ENCODE data around the gene JPH3. TPM values are rescaled to one million over a fixed set of nuclear protein-coding genes. Genes with fewer than 3 reads are reported as not detected.

The JPH3 gene
- total RNA-seq, 1 experiment from 2014 or later = not detected

GRCh38 chr16:87595712-87596111 lies 6.6 kb upstream of the JPH3 start:
- no peaks in the 10 kb centered on the region for H3K36me3 ChIP-seq (ENCODE audit: low read depth)
- TF ChIP-seq CTCF (conservative IDR thresholded peaks at IDR 0.05) = no peak
- TF ChIP-seq EZH2 (IDR thresholded peaks at IDR 0.05; ENCODE audit: low read depth) = no peak
- no peak overlapping the region for H3K4me2 ChIP-seq
- no peak overlapping the region for H3K4me3 ChIP-seq
- peaks cover 4% of the 10 kb centered on the region; the same call in 1 of the 2 replicates for H3K9me3 ChIP-seq (ENCODE audit: insufficient read depth, low read depth)
- intact Hi-C loops (cut with micrococcal nuclease; ENCODE audit: unreplicated experiment) = no loop called here
- H3K4me1 ChIP-seq (replicated peaks; ENCODE audit: insufficient read depth) = no peaks in the 10 kb centered on the region
- POLR2A ChIA-PET (ENCODE audit: unreplicated experiment) = no interaction called here
- H3F3A ChIP-seq (ENCODE audit: insufficient read depth, low read depth) = no peaks in the 10 kb centered on the region
- BruUV-seq (replicated peaks) = no TSS peak
- H4K20me1 ChIP-seq (ENCODE audit: insufficient read depth) = no peaks in the 10 kb centered on the region
- H3K79me2 ChIP-seq (ENCODE audit: low read depth) = no peaks in the 10 kb centered on the region
- no peak overlapping the region for H2AFZ ChIP-seq
- peaks cover 98% of the 10 kb centered on the region for H3K27me3 ChIP-seq (ENCODE audit: insufficient read depth, low read depth)
- no peaks in the 10 kb centered on the region for H3K9me2 ChIP-seq (ENCODE audit: insufficient read depth)
- no peak overlapping the region for H3K27ac ChIP-seq
- no peak for DNase-seq
- CTCF ChIA-PET = no interaction called here

GRCh38 chr16:87597324-87597830 lies 4.9 kb upstream of the JPH3 start:
- Histone ChIP-seq H2AFZ (no peak overlapping the region), H3F3A (ENCODE audit: insufficient read depth, low read depth) (no peaks in the 10 kb centered on the region), H4K20me1 (ENCODE audit: insufficient read depth) (no peaks in the 10 kb centered on the region), H3K9me3 (ENCODE audit: insufficient read depth, low read depth) (peaks cover 4% of the 10 kb centered on the region; the same call in 1 of the 2 replicates), H3K4me2 (no peak overlapping the region), H3K27me3 (ENCODE audit: insufficient read depth, low read depth) (peaks cover 89% of the 10 kb centered on the region), H3K4me1 (replicated peaks; ENCODE audit: insufficient read depth) (no peaks in the 10 kb centered on the region), H3K36me3 (ENCODE audit: low read depth) (no peaks in the 10 kb centered on the region), H3K4me3 (no peak overlapping the region), H3K9me2 (ENCODE audit: insufficient read depth) (no peaks in the 10 kb centered on the region), H3K27ac (no peak overlapping the region), H3K79me2 (ENCODE audit: low read depth) (no peaks in the 10 kb centered on the region)
- DNase-seq = no peak
- no TSS peak for BruUV-seq (replicated peaks)
- intact Hi-C loops (cut with micrococcal nuclease; ENCODE audit: unreplicated experiment) = no loop called here
- CTCF ChIA-PET = no interaction called here
- no peak for TF ChIP-seq EZH2 (IDR thresholded peaks at IDR 0.05; ENCODE audit: low read depth)
- TF ChIP-seq CTCF (conservative IDR thresholded peaks at IDR 0.05) = no peak
- POLR2A ChIA-PET (ENCODE audit: unreplicated experiment) = no interaction called here

- TF ChIP-seq CTCF (conservative IDR thresholded peaks at IDR 0.05) (no peak), EZH2 (IDR thresholded peaks at IDR 0.05; ENCODE audit: low read depth) (no peak)
- intact Hi-C loops (cut with micrococcal nuclease; ENCODE audit: unreplicated experiment) = no loop called here
- DNase-seq = no peak
- BruUV-seq (replicated peaks) = no TSS peak
- no peaks in the 10 kb centered on the region for H3K4me1 ChIP-seq (replicated peaks; ENCODE audit: insufficient read depth)
- H3F3A ChIP-seq (ENCODE audit: insufficient read depth, low read depth) = no peaks in the 10 kb centered on the region
- H3K9me3 ChIP-seq (ENCODE audit: insufficient read depth, low read depth) = peaks cover 4% of the 10 kb centered on the region; the same call in 1 of the 2 replicates
- CTCF ChIA-PET = no interaction called here
- no peaks in the 10 kb centered on the region for H3K9me2 ChIP-seq (ENCODE audit: insufficient read depth)
- no peaks in the 10 kb centered on the region for H3K36me3 ChIP-seq (ENCODE audit: low read depth)
- H3K27ac ChIP-seq = no peak overlapping the region
- no peak overlapping the region for H3K4me3 ChIP-seq
- no peak overlapping the region for H3K4me2 ChIP-seq
- no peaks in the 10 kb centered on the region for H4K20me1 ChIP-seq (ENCODE audit: insufficient read depth)
- H2AFZ ChIP-seq = no peak overlapping the region
- H3K79me2 ChIP-seq (ENCODE audit: low read depth) = no peaks in the 10 kb centered on the region
- peaks cover 84% of the 10 kb centered on the region for H3K27me3 ChIP-seq (ENCODE audit: insufficient read depth, low read depth)
- POLR2A ChIA-PET (ENCODE audit: unreplicated experiment) = interaction anchor here (0.5 kb wide), 1 partner anchor 424 kb away, joined by 16 read pairs; no protein-coding TSS in a partner anchor
These were observed 3.9 kb upstream of the JPH3 start for GRCh38 chr16:87598431-87598830.
